GM19372 (cell line): ENCODE measurements around the gene SMIM10.
"Not testable (repeated sequence)": the region's sequence is repeated elsewhere in the genome, so short reads cannot be mapped to it uniquely, and the experiment has no call there.

Source experiments
- ATAC-seq: cut with Tn5 transposase; IDR thresholded peaks from one replicate; pipeline ENCODE4 v1.9.1; 2021; ENCODE audit warnings: mild to moderate bottlenecking, low read depth, moderate library complexity; ENCODE audit not compliant: unreplicated experiment

The SMIM10 gene

DNA sequence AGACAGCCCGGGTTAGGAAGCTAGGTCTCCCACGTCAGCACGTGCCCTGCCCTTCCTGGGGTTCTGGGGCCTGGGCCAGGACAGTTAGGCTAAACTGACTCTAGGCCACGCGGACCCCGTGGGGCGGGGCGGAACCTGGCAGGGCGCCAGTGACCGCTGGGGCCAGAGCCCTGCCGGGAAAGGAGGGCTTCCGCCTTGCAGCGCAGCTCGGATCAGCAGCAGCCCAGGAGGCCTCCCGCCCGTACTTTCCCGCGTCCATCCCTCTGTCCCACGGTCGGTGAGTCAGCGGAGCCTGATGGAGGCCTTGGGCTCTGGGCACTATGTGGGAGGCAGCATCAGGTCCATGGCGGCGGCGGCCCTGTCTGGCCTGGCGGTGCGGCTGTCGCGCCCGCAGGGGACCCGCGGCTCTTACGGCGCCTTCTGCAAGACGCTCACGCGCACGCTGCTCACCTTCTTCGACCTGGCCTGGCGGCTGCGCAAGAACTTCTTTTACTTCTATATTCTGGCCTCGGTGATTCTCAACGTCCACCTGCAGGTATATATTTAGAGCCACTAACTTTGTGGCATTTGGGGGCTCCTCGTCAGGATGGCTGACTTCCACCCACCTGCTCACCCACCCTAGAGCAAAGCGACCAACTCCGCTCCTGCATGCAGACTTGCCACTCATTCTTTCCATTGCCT is at the start of gene SMIM10:
Gene SMIM10 (plus strand): TSS at position 191 of the 681 bp plus-strand sequence. CDS start 105 bp downstream, at position 296.
- peak; percentile 61 for ATAC-seq

GRCh38 chrX:134946364-134946763 is 44.4 kb upstream of the SMIM10 start:
- not testable (repeated sequence) for ATAC-seq

- no peak for ATAC-seq
Measured at GRCh38 chrX:134948333-134949241, 42.2 kb upstream of the SMIM10 start.

DNA sequence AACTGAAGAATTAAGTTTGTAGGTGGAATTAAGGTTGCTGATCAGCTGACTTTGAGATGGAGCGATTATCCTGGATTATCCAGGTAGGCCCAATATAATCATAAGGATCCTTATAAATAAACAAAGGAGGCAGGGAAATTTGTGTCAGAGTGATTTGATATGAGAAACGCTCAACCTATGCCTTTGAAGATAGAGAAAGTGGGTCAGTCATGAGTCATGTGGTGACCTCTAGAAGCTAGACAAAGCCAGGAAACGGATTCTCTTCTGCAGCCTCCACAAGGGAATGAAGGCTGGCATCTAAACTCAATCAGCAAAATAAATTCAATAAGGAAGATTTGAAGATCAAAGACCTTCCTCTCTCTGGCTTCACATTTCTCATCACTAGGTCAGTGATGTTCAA is 41.5 kb upstream of the SMIM10 start:
- no peak for ATAC-seq

DNA sequence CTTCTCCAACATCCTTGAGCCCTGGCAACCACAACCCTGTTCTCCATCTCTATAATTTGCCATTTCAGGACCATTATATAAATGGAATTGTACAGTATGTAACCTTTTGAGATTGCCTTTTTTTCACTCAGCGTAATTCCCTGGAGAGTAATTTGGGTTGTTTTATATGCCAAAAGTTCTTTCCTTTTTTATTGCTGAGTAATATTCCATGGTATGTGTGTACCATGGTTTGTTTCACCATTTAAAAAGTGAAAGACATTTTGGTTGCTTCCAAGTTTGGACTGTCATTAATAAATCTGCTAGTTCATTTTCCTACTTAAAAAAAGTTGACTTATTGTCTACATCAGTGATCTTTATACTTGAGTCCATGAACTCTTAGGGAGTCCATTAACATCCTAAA is 33.0 kb upstream of the SMIM10 start:
- ATAC-seq = no peak

DNA sequence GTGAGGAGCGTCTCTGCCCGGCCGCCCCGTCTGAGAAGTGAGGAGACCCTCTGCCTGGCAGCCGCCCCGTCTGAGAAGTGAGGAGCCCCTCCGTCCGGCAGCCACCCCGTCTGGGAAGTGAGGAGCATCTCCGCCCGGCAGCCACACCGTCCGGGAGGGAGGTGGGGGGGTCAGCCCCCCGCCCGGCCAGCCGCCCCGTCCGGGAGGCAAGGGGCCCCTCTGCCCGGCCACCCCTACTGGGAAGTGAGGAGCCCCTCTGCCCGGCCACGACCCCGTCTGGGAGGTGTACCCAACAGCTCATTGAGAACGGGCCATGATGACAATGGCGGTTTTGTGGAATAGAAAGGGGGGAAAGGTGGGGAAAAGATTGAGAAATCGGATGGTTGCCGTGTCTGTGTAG is 30.4 kb upstream of the SMIM10 start:
- not testable (repeated sequence) for ATAC-seq

DNA sequence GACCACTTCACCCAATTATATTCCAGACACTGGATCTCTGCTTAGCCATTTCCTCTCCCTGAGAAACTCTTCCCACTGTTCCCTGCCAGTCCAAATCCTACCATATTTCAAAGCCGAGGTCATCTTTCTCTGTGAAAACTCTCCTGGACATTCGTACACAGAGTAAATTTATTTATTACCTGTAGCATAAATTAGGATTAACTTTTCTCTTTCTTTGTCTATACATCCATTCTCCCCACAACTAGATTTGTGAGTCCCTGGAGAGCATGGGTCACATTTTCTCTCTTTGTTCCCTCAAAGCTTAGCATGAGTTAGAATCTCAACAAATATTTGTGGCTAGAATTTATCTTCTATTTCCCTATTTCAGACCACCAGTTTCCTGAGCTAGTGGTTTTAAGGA is 27.8 kb upstream of the SMIM10 start:
- ATAC-seq = no peak

GRCh38 chrX:134969726-134970125 is 21.1 kb upstream of the SMIM10 start:
- ATAC-seq = no peak

DNA sequence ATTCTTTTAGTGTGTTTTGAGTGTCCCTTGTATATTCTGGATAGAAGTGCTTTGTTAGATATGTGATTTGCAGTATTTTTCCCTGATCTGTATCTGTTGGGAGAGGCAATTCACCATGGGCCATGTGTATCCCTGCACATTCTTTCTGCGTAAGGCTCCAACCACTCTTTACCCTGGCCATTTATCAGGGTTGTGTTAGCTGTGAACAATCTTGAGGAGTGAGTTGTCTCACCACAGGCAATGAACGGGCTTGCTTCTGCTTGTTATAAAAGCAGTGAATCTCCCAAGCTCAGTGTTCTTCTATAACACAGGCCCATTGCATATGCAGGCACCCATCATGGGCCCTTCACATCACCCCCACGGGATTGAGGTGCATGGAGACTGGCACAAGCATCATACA is 18.9 kb upstream of the SMIM10 start:
- ATAC-seq = no peak

- no peak for ATAC-seq
Measured at GRCh38 chrX:134975516-134975915, 15.3 kb upstream of the SMIM10 start.

- no peak for ATAC-seq
Measured at GRCh38 chrX:134981910-134982309, 8.9 kb upstream of the SMIM10 start.

- ATAC-seq = no peak
Measured at GRCh38 chrX:134982748-134983147, 8.0 kb upstream of the SMIM10 start.

- ATAC-seq = no peak
Measured at GRCh38 chrX:134985479-134985878, 5.3 kb upstream of the SMIM10 start.

- no peak for ATAC-seq
Measured at GRCh38 chrX:134990475-134990800, 353 bp upstream of the SMIM10 start.

DNA sequence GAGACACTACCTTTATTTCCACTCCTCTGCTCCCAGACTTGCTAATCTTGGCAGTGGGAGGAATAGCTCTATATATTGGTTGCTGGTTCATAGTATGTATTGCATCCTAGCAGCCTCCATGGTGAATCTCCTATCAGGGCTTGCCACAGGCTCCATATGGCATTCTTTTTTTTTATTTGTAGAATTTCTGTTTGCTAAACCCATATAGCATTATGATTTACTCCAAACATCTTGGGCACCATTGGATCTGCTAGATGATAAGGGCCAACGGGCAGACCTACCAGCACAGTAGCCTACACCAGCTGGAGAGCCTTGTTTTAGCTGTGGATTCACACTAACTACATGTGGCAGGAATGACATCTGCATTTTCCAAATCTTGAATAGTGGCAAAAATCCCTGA is 6.9 kb downstream of the SMIM10 start:
- no peak for ATAC-seq

DNA sequence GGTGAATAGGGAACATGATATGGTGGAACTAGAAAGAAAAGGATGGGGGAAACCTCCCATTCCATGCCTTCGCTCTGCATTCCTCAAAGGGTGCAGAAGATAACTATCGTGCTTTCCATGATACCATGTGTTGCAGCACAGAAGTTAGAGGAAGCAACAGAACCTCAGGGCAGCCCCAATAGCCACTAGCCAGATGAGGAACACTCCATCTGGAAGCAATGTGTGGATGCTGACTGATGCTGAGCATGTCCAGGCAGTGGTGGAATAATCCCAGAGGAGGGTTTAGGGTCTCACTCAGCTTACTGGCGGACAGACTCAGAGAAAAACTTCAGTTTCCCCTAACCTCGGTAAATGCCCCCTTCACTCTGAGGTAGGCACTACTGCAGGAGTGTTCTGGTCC is 7.5 kb downstream of the SMIM10 start:
- no peak for ATAC-seq

- ATAC-seq = no peak
Measured at GRCh38 chrX:134999469-134999868, 8.7 kb downstream of the SMIM10 start.

DNA sequence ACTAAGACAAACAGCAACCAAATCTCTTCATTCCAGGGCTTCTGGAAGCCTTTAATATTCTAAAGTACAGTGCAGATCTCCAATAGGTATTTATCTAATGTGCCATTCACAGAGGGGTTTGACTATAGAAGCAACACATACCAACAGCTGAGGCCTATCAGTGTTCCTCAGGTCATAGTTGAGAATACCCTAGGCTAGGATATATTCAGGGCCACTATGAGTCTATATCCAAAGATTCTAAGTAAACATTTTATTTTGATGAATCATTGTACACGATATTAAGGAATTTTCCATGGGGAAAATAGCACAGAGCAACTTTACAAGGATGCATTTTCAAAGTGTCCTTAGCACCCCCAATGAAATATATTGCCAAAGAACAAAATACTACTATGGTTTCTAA is 9.7 kb downstream of the SMIM10 start:
- ATAC-seq = no peak

DNA sequence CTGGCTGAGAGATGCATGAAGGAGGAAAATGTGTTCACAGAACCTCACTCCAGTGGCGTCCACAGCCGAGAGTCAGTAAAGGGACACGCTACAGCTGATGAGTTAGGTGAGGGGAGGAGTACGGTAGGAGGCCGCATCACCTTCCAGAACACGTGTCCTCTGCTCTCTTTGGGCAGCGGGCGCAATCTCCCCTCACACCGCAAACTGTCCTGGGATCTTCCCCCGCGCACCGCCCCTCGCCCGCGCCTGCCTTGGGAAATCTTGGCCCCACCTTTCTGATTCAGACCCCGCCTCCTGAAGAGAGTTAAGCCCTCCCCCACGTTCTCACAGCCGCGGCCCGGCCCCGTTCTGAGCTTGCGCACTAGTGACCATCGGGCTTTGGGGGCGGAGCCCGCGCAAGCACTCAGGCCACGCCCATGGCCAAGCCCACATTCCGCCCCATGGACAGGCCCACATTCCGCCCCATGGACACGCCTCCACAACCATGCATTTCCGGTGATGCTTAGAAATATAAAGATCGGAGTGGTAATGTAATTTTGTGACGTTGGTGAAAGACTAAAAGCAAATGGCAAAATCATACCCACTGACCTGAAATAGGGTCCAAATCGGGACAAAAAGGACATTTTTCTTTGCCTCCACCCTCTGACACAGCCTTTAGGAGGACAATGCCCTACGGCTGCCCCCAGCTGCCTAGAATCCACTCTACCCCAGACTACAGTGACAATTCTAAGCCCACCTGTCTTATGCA is 13.3 kb downstream of the SMIM10 start:
- peak; percentile 92 for ATAC-seq

GRCh38 chrX:135006187-135006586 is 15.4 kb downstream of the SMIM10 start:
- ATAC-seq = no peak

- ATAC-seq = no peak
Measured at GRCh38 chrX:135009057-135009610, 18.3 kb downstream of the SMIM10 start.
